GM18519 (cell line): ENCODE data around the gene SLC2A2.
"Not testable (repeated sequence)": the region's sequence is repeated elsewhere in the genome, so short reads cannot be mapped to it uniquely, and the experiment has no call there.

Experiments
- ATAC-seq: cut with Tn5 transposase; IDR thresholded peaks from one replicate; pipeline ENCODE4 v1.9.1; 2021; ENCODE audit warnings: mild to moderate bottlenecking, moderate library complexity; ENCODE audit not compliant: unreplicated experiment, low FRiP score

The SLC2A2 gene

GRCh38 chr3:170991664-170992063 is 34.9 kb downstream of the SLC2A2 start:
- ATAC-seq, result no peak

- ATAC-seq, result no peak
These were observed 37.3 kb downstream of the SLC2A2 start for GRCh38 chr3:170989100-170989648.

- no peak for ATAC-seq
These were observed 38.1 kb downstream of the SLC2A2 start for GRCh38 chr3:170988378-170988777.

- no peak for ATAC-seq
These were observed 41.2 kb downstream of the SLC2A2 start for GRCh38 chr3:170985304-170985703.

- ATAC-seq, result no peak
These were observed 43.8 kb downstream of the SLC2A2 start for GRCh38 chr3:170982733-170983132.

GRCh38 chr3:170980399-170980798 is 46.1 kb downstream of the SLC2A2 start:
- ATAC-seq, result no peak

GRCh38 chr3:170977949-170978745 is 48.4 kb downstream of the SLC2A2 start:
- ATAC-seq, result no peak

- no peak for ATAC-seq
These were observed 50.4 kb downstream of the SLC2A2 start for GRCh38 chr3:170976190-170976519.

- ATAC-seq, result no peak
These were observed 51.0 kb downstream of the SLC2A2 start for GRCh38 chr3:170975283-170976189.

- no peak for ATAC-seq
These were observed 51.6 kb downstream of the SLC2A2 start for GRCh38 chr3:170974872-170975271.

GRCh38 chr3:170972917-170973316 is 53.6 kb downstream of the SLC2A2 start:
- ATAC-seq, result not testable (repeated sequence)

- ATAC-seq, result no peak
These were observed 59.4 kb downstream of the SLC2A2 start for GRCh38 chr3:170967126-170967525.

GRCh38 chr3:170966495-170966894 is 60.0 kb downstream of the SLC2A2 start:
- ATAC-seq, result no peak

- ATAC-seq, result no peak
These were observed 64.1 kb downstream of the SLC2A2 start for GRCh38 chr3:170962411-170962810.

- ATAC-seq, result no peak
These were observed 64.7 kb downstream of the SLC2A2 start for GRCh38 chr3:170961616-170962400.

GRCh38 chr3:170959457-170959856 is 67.1 kb downstream of the SLC2A2 start:
- no peak for ATAC-seq

GRCh38 chr3:170956647-170957046 is 69.9 kb downstream of the SLC2A2 start:
- no peak for ATAC-seq

GRCh38 chr3:170953736-170954135 is 72.8 kb downstream of the SLC2A2 start:
- no peak for ATAC-seq

GRCh38 chr3:170953229-170953628 is 73.3 kb downstream of the SLC2A2 start:
- no peak for ATAC-seq

GRCh38 chr3:170949211-170949610 is 77.3 kb downstream of the SLC2A2 start:
- ATAC-seq, result no peak
